ENCODE results near the gene CLN6. TPM values are rescaled to one million over a fixed set of nuclear protein-coding genes. Genes with fewer than 3 reads are reported as not detected.
"Not testable (repeated sequence)": the region's sequence is repeated elsewhere in the genome, so short reads cannot be mapped to it uniquely, and the experiment has no call there.

Gene CLN6
- total RNA-seq, 2 donors from 2014 or later = 10.7 to 12.3 TPM

DNA sequence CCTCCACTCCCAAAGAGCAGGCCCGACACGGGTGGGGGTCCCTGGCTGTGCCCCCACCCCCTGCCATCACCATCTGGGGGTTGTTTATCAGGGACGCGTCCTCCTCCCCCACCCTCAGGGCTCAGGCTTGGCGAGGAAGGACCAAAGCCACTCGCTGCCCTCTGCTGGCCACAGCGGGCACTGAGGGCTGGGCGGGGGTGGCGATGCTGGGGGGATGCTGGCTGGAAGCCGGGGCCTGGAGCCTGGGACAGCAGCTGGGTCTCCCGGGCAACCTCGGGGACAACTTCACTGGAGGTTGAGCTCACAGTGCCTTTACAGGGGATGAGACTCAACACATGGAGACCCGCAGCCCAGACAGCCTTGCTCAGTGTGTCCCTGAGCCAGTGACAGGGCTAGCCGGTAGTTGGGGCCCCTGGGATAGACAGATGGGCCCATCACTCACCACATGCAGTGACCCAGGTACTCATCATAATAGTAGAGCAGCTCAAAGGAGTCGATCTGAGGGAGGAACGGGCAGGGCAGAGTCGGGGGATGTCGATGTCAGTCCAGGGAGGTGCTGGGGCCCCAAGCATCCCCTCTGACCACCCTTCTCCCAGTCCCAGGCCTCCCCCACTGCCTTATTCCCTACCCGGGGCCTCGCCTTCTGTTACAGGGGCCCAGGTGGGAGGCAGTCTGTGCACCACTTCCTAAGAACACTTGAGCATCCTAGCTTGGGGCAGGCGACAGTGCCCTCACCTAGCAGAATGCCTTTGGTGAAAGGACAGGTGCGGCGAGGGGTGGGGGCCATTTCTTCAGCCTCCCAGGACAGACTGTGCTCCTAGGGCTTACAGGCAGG lies 18.5 kb downstream of the CLN6 start:
- DNase-seq = peak; percentile 71
- intact Hi-C loops (cut with DNase I) = no loop called here
- peak; percentile 57 to 80 for ATAC-seq

DNA sequence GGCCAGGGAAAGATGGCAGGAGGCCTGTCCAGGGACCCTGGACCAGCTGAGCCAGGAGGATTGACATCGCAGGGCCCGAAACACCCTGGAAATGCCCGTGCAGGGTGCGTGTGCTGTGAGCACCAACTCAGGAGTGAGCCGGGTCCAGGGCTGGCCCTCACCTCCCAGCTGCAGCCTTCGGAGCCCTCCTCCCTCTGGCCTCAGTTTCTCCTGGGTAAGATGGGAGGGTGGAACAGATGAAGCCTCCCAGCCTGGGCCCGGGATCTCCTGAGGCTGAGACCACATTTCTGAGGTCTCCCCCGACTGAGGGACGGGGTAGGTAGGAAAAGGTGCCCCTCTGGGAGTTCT lies 19.1 kb downstream of the CLN6 start:
- DNase-seq (peak; percentile 15), ATAC-seq (no peak)
- intact Hi-C loops (cut with DNase I) = no loop called here

DNA sequence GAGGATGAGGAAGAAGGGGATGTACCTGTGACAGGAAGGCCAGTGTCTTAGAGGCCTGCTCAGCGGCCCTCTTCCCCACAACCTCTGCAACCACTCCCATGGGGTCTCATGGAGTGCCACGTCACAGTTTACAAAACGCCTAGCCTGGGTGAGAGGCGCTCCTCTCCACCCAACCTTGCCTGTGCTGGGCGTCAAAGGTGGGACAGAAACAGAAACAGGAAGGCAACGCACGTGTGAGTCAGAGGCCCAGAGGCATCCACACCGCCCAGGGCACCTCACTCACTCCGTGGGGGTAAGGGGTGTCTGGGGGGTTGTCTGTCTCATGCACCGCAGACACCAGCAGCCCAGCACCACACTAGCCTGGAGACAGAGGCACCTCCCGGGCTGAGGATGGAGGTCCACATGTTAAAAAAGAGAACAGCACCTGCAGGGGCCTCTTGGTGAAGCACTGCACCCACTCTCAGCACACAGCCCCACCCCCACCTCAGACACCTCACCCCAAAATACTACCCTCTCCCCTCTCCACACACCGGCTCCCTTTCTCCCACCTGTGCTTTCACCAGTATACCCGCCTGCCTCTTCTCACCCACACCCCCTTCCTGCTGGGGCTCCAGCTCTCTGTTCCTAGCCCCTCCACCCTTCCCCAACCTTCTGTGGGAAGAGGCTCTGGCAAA lies 19.7 kb downstream of the CLN6 start:
- intact Hi-C loops (cut with DNase I) = no loop called here
- ATAC-seq (no peak), DNase-seq (peak; percentile 15)

DNA sequence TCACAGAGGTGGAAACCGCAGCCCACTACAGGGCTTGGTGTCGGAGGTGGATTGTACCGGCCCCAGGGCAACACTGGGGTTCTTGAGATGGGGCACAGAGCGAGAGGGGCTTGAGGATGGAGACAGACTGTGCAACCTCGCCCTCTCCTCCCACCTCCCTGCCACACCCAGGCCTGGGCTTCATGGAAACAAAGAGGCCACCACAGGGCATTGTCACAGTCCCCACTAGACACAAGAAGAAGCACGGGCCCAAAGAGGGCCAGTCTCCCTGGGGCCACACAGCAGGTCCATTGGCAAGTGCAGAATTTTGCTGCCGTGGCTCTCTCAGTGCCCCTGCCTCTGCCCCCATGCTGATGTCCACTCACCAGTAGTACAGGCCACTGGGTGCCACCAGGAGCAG lies 20.3 kb downstream of the CLN6 start:
- DNase-seq (peak; percentile 6), ATAC-seq (no peak)
- intact Hi-C loops (cut with DNase I) = no loop called here

DNA sequence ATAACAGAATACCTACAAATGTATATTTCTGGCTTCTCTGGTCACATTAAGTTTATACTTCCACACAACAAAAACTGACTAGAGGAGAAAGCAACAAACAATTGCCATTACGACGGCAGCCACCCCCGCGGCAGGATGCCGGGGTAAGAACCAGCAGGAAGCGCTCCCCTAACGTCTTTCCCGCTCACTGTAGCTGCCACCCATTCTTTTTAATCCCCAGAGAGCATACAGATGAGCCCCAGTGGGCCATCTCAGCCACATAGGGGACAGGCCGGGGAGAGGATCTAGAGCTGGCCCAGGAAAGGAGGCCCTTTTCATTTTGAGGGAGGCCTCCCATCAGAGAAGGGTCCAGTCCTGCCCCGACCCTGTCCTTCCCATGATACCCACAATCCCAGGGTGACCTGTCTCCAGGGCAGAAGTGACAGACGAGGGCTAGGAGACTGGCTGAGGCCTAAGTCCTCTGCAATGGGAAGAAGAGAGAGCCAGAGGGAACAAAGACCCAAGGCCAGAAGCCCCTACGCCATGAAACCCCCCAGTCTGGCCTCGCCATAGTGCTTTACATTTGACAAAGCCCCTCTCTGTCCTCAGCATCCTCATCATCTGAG lies 20.8 kb downstream of the CLN6 start:
- intact Hi-C loops (cut with DNase I) = no loop called here
- peak; percentile 16 for DNase-seq
- ATAC-seq = no peak

DNA sequence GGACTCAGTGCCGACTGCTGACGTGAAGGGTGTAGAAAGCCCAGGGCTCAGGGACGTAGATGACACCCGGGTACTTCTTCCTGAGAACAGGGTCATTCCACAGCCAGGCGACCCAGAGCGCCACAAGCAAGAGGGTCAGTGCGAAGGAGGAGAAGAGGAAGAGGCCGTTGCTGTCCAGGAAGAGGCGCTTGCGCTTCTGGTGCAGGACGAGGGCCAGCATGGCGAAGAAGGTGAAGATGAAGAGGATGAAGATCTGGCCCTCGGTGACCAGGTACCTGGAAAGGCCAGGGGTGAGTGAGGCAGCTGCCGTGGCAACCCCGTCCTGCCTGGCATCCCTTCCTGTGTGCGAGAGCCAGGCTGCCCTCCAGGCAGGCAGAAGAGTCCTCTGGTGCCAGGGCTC lies 21.4 kb downstream of the CLN6 start:
- intact Hi-C loops (cut with DNase I) = no loop called here
- DNase-seq = peak; percentile 8
- no peak for ATAC-seq

DNA sequence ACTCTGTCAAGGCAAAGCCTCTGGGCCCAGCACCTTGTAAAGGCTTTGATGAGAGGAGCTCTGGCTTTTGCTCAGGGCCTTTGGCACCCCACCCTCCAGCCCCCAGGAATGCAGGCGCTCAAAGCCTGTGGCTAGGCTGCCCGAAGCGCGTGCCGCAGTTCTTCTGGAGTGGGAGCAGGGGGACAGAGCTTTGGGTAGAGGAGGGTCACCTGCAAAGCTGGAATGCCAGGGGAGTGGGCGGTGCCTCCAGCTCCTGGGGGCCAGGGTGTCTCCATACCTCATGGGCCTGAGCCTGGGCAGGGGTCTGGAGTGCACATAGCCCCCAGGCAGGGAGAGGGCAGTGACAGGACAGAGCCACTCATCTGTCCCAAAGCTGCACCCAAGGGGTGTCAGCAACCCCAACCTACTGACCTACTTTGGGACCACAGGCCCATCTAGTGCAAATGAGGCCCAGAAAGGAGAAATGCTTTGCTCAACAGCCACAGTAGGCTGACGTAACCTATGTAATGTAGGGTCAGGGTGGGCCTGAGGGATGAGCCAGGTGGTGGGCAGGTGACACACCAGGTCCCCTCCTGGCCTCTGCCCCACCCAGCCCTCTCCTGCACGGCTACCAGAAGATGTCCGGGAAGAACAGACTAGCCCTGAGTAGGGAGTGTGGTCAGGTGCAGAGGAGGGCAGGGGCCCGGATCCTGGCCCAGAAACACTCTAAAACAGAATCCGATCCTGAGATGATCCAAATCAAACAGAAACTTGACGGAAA lies 22.2 kb downstream of the CLN6 start:
- DNase-seq (peak; percentile 18), ATAC-seq (no peak)
- intact Hi-C loops (cut with DNase I) = no loop called here

DNA sequence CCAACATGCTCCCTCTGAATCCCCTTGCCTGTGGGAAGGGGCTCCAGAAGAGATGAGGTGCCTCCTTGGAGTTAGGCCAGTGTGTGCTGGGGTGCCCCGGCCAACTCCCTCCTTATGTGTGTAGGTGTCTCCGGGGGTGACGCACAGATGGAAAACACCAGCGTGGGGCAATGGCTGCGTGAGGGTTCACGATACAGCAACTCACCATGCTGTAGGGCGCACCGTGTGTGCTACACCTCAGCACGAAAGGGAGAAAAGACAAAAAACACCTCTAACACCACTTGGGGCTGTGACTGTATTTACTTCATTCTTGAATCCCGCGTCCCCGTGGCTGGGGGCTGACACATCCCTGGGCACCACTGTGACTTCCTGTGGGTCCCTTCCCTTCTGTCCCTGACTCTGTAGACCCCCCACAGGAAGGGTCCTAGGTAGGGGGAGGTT lies 22.8 kb downstream of the CLN6 start:
- intact Hi-C loops (cut with DNase I) = no loop called here
- ATAC-seq (no peak), DNase-seq (peak; percentile 14)

DNA sequence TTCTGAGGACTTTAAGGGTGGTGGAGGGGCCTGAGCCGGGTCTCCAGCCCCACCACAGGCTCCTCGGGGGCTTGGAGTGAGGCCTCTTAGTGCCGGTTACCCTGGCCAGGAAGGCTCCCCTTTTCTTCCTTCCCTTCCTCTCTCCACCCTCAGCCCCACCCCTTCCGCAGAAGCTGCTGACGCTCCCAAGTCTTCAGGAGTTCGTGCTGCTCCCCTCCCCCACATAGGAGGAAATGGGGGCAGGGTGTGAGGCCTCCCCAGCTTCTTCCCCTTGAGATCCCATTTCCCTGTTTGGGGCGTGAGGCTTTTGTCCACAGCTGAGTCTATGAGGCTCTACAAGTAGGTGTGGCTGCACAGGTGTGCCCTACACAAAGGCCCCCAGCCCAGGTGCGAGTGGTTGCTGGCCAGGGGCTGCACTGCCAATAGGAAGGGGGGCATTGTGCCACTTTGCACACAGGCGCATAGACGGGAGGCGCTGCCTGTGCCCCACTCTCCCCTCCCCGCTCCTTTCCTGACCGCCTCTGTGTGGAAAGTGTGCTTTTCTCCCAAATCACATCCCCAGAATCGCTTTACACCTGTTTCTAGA lies 23.5 kb downstream of the CLN6 start:
- intact Hi-C loops (cut with DNase I) = no loop called here
- ATAC-seq = peak; percentile 39 to 70
- DNase-seq = peak; percentile 69

DNA sequence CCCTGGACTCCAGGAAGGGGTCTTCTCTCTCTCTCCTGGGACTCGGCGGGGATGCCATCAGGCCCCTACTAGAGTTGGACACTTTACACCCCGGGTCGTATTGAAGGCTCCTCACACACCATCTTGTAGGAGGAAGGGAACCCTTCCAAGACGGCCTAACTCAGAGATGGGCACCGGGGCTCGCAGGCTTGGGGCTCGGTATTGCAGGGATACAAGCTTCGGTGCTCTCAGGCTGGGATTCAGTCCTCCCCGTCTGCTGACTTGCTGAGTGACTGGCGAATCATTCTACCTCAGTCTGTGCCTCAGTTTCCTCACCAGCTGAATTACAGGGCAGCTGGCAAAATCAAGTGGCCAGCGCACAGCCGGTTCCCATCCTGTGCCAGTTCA lies 24.0 kb downstream of the CLN6 start:
- ATAC-seq (no peak), DNase-seq (peak; percentile 10)
- intact Hi-C loops (cut with DNase I) = no loop called here

DNA sequence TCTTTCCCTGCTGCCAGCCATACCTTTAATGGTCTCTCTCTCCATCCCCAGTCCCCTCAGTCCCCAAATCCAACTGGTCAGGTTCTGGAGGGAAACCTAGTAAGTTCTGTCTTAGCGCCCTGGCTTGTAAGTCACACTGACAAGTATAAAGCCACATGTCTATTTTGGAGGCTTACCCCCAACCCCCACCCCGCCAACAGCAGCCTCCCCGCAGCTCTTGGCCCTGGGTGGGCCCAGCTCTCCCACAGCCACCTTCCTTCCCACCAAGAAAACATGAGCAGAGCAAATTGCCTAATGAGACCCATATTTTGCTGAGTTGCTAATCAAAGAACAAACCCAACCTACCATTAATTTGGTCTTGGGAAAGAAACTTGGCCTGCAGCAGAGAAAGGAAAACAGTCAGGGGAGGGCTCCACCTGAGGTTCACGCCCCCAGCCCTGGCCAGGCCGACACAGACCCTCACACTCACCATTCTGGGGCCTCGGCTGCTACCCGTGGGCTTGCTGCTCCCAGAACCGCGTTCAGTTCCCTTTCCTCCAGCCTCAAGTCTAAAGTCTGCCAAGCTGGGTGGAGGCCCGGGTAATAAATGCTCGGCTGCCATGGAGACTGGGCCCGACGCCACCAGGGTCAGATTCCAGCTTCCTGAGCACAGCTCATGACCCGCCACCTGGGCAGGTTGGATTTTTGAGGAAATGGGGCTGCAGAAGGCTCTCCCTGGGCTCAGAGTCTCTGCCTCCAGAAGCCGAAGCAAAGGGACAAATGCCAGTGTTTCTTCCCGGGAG lies 24.6 kb downstream of the CLN6 start, which contains the start of gene CALML4:
Gene CALML4 (minus strand): TSS at position 557 of the 782 bp plus-strand sequence. CDS start 85 bp downstream, at position 472.
- intact Hi-C loops (cut with DNase I) = no loop called here
- ATAC-seq (peak; percentile 66 to 68), DNase-seq (peak; percentile 77)

DNA sequence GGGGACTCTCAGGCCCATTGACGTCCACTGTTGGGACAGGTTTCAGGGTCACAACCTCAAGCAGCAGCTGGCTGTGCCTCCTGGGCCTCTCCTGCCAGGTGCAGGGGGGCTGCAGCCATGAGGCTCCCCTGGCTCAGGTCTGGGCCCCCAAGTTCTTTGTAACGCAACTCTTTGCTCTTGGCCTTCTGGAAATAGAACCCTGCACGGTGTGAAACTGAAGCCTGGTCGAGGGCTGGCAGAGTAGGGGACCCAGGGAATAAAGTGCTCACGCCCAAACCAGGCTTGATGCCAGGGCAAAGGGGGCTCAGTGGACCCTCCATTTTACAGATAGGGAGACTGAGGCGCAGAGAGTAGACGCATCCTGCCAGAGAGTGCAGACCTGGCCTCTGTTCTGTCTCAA lies 25.2 kb downstream of the CLN6 start:
- DNase-seq (peak; percentile 5), ATAC-seq (no peak)
- intact Hi-C loops (cut with DNase I) = no loop called here

DNA sequence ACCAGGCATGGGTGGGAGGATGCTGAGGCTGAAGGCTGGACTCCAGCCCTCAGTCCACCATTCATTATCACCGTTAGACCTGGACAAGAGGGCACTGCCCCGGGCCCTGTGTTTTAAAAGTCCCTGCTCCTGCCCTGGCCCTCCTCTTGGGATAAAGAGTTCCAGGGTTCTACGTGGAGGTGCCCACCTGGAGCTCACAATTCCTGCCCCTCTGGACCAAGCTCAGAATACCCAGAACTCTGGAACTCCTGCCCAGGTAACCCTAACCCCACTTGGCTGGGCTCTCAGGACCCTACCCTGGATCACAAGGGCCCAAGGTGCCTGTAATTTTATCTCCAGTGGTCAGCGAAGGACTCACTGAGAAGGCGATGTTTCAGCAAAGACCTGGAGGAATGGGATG lies 25.6 kb downstream of the CLN6 start:
- DNase-seq = peak; percentile 8
- intact Hi-C loops (cut with DNase I) = no loop called here

DNA sequence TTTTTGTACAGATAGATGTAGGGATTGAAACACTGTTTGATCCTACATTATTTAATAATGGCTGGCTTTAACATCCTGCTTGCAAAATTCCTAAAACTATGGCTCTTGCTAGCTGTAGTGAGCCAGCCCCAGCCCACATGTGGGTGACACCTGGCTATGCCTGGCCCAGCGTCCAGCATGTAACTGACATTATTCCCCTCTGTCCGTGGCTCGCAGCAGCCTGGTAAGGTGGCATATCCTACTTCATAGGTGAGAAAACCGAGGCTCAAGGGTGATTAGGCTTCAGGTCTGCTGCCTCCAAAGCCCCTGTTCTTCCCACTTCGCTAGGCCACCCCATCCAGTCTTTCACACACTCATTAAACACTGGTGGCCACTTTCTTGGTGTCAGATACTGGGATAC lies 26.0 kb downstream of the CLN6 start:
- DNase-seq (peak; percentile 10), ATAC-seq (no peak)
- intact Hi-C loops (cut with DNase I) = no loop called here

More for the DNA sequence above, 25.6 kb downstream of the CLN6 start:
- ATAC-seq = no peak

DNA sequence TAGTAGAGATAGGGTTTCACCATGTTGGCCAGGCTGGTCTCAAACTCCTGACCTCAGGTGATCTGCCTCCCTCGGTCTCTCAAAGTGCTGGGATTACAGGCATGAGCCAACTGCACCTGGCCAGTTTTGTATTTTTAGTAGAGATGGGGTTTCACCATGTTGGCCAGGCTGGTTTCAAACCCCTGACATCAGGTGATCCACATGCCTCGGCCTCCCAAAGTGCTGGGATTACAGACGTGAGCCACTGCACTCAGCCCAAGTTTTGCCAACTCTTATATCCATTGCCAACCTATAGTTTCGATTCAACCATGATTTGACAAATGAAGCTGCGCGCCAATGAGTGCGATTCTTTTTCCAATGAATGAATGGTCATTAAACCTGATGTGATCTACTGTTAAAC lies 26.5 kb downstream of the CLN6 start:
- intact Hi-C loops (cut with DNase I); ATAC-seq: not testable (repeated sequence)
- DNase-seq = peak; percentile 2

DNA sequence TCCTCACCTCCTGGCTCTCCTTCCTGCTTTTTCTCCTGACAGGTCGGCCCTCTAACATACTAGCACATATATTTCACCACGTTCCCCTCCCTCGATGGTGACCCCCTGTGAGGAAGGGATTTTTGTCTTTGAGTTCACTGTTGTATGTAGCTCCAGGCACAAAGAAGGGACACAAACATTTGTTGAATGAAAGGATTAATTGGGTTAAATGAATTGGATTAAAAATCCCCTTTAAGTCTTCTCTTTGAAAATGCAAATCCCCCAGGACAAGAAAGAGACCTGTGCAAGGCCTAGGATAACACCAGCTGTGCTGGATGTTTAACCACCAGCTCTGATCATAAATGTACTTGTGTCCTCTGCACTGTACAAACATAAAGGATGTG lies 27.7 kb downstream of the CLN6 start:
- intact Hi-C loops (cut with DNase I) = no loop called here
- no peak for DNase-seq
- ATAC-seq = no peak

DNA sequence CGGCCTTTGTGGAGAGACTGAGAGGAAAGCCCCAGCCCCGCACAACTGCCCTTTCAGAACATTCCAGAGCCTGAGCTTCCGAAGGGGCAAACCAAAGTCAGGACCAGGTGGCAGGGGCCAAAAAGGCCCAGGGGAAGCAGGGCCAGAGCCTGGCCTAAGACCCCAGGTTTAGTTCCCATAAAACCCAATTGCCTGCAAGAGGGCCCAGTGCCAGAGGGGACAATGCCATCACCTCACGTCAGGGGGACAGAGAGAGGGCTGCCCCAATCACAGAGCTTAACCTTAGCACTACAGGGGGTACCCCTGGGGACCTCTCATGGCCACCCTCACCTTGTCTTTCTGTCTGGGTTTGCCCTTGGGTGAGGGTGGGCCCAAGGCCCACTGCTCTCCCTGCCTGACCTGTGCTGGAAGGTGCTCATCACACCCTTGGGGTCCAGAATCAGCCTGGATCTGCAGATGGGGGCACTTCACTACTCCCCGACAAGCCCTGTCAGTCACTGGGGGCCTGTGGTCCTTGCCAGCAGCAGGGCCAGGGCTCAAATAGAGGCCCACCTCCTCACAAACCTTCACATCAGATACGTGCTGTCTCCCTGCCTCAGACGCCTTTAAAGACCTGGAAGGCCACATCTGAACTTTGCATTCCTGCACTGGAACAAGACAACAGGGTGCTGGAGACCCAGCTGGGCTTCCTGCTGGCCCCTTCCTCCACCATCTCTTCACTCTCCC lies 28.2 kb downstream of the CLN6 start:
- no peak for ATAC-seq
- intact Hi-C loops (cut with DNase I) = no loop called here
- no peak for DNase-seq

All from left cardiac atrium (tissue), 4 donors.